Right lobe of liver (tissue), 4 donors: ENCODE results near the gene MTMR6.

Experiments used
- POLR2A ChIP-seq: fragments of 450-650 bp; IDR thresholded peaks from one replicate; pipeline ENCODE4 v1.6.1; 2017; ENCODE audit warnings: antibody characterized with exemption, mild to moderate bottlenecking
- TF ChIP-seq, protein P1 (sequence below), 4 donors: fragments of 200-600 bp in 3 of 4; fragments of 450-650 bp in 1 of 4; IDR thresholded peaks; one replicate each; pipeline versions ENCODE4 v1.5.1 to v1.8.0; 2016 to 2022; ENCODE audit warnings: antibody characterized with exemption in 4 of 4, mild to moderate bottlenecking in 2 of 4
- donor health status: DM: no; HTN: no; CAD: no.
- donor health status: DM: no; HTN: no; CAD: no.
- donor health status: DM: no; HTN: yes; CAD: no.

DNA sequence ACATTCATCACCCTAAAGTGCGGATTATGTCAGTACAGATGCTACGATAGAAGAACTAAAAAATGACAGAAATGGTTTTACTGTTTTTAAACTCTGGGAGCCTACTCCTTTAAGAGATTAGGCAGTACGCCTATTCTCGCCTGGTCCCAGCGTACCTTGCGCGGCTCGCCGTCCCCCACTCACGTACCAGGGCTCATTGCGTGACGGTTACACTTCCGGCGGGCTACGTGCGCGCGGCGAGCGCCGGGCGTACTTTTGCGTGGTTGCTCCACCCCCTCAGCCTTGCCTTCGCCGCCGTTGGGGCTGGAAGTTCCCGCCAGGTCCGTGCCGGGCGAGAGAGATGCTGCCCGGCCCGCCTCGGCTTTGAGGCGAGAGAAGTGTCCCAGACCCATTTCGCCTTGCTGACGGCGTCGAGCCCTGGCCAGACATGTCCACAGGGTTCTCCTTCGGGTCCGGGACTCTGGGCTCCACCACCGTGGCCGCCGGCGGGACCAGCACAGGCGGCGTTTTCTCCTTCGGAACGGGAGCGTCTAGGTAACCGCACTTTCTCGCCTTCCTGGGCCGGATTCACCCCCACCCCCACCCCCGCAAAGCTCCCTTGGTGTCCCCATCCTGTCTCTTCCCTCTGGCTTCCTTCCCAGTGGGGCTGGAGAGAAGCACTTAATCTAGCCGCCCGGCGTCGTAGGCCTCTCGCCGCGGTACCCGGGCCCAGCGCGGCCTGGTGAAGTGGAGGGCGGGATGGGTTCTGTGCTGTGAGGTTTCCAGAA lies 14.2 kb upstream of the MTMR6 start, which contains the start of gene NUP58:
- TF ChIP-seq, protein P1, sequence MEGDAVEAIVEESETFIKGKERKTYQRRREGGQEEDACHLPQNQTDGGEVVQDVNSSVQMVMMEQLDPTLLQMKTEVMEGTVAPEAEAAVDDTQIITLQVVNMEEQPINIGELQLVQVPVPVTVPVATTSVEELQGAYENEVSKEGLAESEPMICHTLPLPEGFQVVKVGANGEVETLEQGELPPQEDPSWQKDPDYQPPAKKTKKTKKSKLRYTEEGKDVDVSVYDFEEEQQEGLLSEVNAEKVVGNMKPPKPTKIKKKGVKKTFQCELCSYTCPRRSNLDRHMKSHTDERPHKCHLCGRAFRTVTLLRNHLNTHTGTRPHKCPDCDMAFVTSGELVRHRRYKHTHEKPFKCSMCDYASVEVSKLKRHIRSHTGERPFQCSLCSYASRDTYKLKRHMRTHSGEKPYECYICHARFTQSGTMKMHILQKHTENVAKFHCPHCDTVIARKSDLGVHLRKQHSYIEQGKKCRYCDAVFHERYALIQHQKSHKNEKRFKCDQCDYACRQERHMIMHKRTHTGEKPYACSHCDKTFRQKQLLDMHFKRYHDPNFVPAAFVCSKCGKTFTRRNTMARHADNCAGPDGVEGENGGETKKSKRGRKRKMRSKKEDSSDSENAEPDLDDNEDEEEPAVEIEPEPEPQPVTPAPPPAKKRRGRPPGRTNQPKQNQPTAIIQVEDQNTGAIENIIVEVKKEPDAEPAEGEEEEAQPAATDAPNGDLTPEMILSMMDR (IDR thresholded peaks at IDR 0.05): no peak
- peak; percentile 93 for TF ChIP-seq POLR2A
